Endothelial cell of umbilical vein (primary cell): Measurements from ENCODE around the gene POLA1.

Source experiments
- TF ChIP-seq, protein P1 (sequence below), 2 donors: IDR thresholded peaks; 1 replicate in 1 of 2; 2 replicates in 1 of 2; pipeline ENCODE4 v1.5.1; 2011; ENCODE audit warnings: low read length in 2 of 2, mild to moderate bottlenecking in 2 of 2, moderate library complexity in 2 of 2, control low read depth in 1 of 2, inconsistent platforms in 1 of 2, low read depth in 1 of 2; ENCODE audit not compliant: insufficient read depth in 1 of 2; ENCODE audit errors: extremely low read depth in 1 of 2
- TF ChIP-seq, protein P2 (sequence below): IDR thresholded peaks from 2 replicates; pipeline ENCODE4 v1.6.1; 2011; ENCODE audit not compliant: insufficient read depth, insufficient read length

GRCh38 chrX:25034889-25035288 lies 341.2 kb downstream of the POLA1 start:
- TF ChIP-seq, protein P1, sequence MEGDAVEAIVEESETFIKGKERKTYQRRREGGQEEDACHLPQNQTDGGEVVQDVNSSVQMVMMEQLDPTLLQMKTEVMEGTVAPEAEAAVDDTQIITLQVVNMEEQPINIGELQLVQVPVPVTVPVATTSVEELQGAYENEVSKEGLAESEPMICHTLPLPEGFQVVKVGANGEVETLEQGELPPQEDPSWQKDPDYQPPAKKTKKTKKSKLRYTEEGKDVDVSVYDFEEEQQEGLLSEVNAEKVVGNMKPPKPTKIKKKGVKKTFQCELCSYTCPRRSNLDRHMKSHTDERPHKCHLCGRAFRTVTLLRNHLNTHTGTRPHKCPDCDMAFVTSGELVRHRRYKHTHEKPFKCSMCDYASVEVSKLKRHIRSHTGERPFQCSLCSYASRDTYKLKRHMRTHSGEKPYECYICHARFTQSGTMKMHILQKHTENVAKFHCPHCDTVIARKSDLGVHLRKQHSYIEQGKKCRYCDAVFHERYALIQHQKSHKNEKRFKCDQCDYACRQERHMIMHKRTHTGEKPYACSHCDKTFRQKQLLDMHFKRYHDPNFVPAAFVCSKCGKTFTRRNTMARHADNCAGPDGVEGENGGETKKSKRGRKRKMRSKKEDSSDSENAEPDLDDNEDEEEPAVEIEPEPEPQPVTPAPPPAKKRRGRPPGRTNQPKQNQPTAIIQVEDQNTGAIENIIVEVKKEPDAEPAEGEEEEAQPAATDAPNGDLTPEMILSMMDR (IDR thresholded peaks at IDR 0.05; ENCODE audit: extremely low read depth in 1 of 2, insufficient read depth in 1 of 2, low read depth in 1 of 2, low read length in 2 of 2): no peak
- TF ChIP-seq, protein P2, sequence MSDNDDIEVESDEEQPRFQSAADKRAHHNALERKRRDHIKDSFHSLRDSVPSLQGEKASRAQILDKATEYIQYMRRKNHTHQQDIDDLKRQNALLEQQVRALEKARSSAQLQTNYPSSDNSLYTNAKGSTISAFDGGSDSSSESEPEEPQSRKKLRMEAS: no peak
